Common myeloid progenitor, CD34-positive (primary cell): Measurements from ENCODE around the gene ENO1.
A peak's percentile ranks its signal among the peaks of the same experiment; 100 is the strongest.

Source experiments
- CTCF ChIA-PET: fragments of 350-600 bp; sonication (Branson Sonifier 250); formaldehyde crosslinking; loops from one replicate; lab custom pipeline; 2021; ENCODE audit warnings: antibody characterized with exemption; lab: Charles Lee
- POLR2A ChIA-PET: fragments of 350-600 bp; sonication (Branson Sonifier 250); formaldehyde crosslinking; loops from one replicate; lab custom pipeline; 2021; ENCODE audit warnings: antibody characterized with exemption; lab: Charles Lee
- DNase-seq, 3 donors: peaks; one replicate each; pipeline versions ENCODE4 v3.0.0 to v3.0.0-alpha.2; 2013
- H3K27ac ChIP-seq, 2 experiments: 1 replicate in 1 of 2; 2 replicates in 1 of 2; pipeline ENCODE4 v1.7.0; 2013; ENCODE audit warnings: inconsistent platforms in 2 of 2, low read length in 2 of 2, mild to moderate bottlenecking in 2 of 2, low read depth in 1 of 2, moderate library complexity in 1 of 2; ENCODE audit not compliant: severe bottlenecking in 2 of 2, insufficient read depth in 1 of 2, poor library complexity in 1 of 2
- H3K27me3 ChIP-seq, 5 experiments: replicated peaks in 2 of 5; 1 replicate in 3 of 5; 2 replicates in 2 of 5; pipeline versions ENCODE4 v1.6.1 to v1.7.0; 2013; ENCODE audit warnings: low read length in 4 of 5, mild to moderate bottlenecking in 2 of 5, moderate library complexity in 2 of 5, inconsistent platforms in 1 of 5; ENCODE audit not compliant: insufficient read depth in 5 of 5, control insufficient read depth in 4 of 5
- H3K36me3 ChIP-seq, 4 experiments: 1 replicate in 2 of 4; 2 replicates in 2 of 4; pipeline versions ENCODE4 v1.6.1 to v1.7.0; 2013; ENCODE audit warnings: low read length in 3 of 4, control low read depth in 1 of 4, mild to moderate bottlenecking in 1 of 4; ENCODE audit not compliant: control insufficient read depth in 4 of 4, insufficient read depth in 4 of 4
- H3K4me1 ChIP-seq, 4 experiments: 1 replicate in 3 of 4; 2 replicates in 1 of 4; pipeline versions ENCODE4 v1.6.1 to v1.7.1; 2013; ENCODE audit warnings: low read length in 3 of 4, mild to moderate bottlenecking in 3 of 4, control low read depth in 1 of 4, inconsistent platforms in 1 of 4, moderate library complexity in 1 of 4; ENCODE audit not compliant: control insufficient read depth in 4 of 4, insufficient read depth in 4 of 4; ENCODE audit errors: control extremely low read depth in 1 of 4
- H3K4me3 ChIP-seq, 7 experiments: 1 replicate in 4 of 7; 2 replicates in 3 of 7; pipeline versions ENCODE4 v1.5.1 to v1.7.0; 2013; ENCODE audit warnings: mild to moderate bottlenecking in 7 of 7, low read length in 6 of 7, moderate library complexity in 6 of 7, inconsistent platforms in 2 of 7, low read depth in 2 of 7, control low read depth in 1 of 7; ENCODE audit not compliant: insufficient read depth in 4 of 7, control insufficient read depth in 1 of 7; ENCODE audit errors: extremely low read depth in 1 of 7
- H3K9me3 ChIP-seq, 5 experiments: 1 replicate in 4 of 5; 2 replicates in 1 of 5; pipeline versions ENCODE4 v1.6.1 to v1.7.1; 2013; ENCODE audit warnings: low read length in 4 of 5, mild to moderate bottlenecking in 2 of 5, inconsistent platforms in 1 of 5, low read depth in 1 of 5, moderate library complexity in 1 of 5; ENCODE audit not compliant: control insufficient read depth in 4 of 5, insufficient read depth in 2 of 5; ENCODE audit errors: control extremely low read depth in 1 of 5
- WGBS: methylation state at CpG from one replicate; pipeline ENCODE4 v1.1.5; 2013; ENCODE audit not compliant: insufficient coverage; 5-methylcytosine and 5-hydroxymethylcytosine counted together

The ENO1 gene

GRCh38 chr1:8862528-8862927 is 16.0 kb downstream of the ENO1 start:
- Histone ChIP-seq H3K9me3 (no peaks in the 10 kb centered on the region), H3K27me3 (no peaks in the 10 kb centered on the region), H3K4me1 (peaks cover 8 to 54% (median 51%) of the 10 kb centered on the region in 4 experiments), H3K36me3 (peaks cover 27 to 80% (median 70%) of the 10 kb centered on the region in 4 experiments), H3K27ac (peak overlapping the region in 1 of 2 experiments; percentile 60), H3K4me3 (no peak overlapping the region)
- WGBS, result 85% methylated on average over 3 of the region's 4 CpGs
- POLR2A ChIA-PET, result interaction anchor here (0.6 kb wide), 1 partner anchor 294 kb away, joined by 3 read pairs; no protein-coding TSS in a partner anchor
- CTCF ChIA-PET, result interaction anchor here (0.6 to 10.3 kb wide), 13 partner anchors 9 to 300 kb away, joined by 3 to 131 read pairs (median 4); partner anchors contain the start of gene ENO1
- peak; percentile 67 to 85 (median 77) for DNase-seq

GRCh38 chr1:8860738-8861516 is 17.6 kb downstream of the ENO1 start:
- H3K36me3 ChIP-seq, result peaks cover 18 to 78% (median 60%) of the 10 kb centered on the region in 4 experiments
- peaks cover 12 to 70% (median 67%) of the 10 kb centered on the region in 4 experiments for H3K4me1 ChIP-seq
- DNase-seq, result no peak
- no peaks in the 10 kb centered on the region for H3K27me3 ChIP-seq
- H3K27ac ChIP-seq, result peak overlapping the region; percentile 37 to 46
- ChIA-PET CTCF (interaction anchor here (1.0 to 10.3 kb wide), 14 partner anchors 10 to 299 kb away, joined by 3 to 131 read pairs (median 8); partner anchors contain the start of gene ENO1), POLR2A (interaction anchor here (0.6 to 1.4 kb wide), 3 partner anchors 17 to 794 kb away, joined by 3 to 6 read pairs (median 4); partner anchors contain the start of gene ENO1)
- 91% methylated on average over 17 of the region's 21 CpGs for WGBS
- no peaks in the 10 kb centered on the region for H3K9me3 ChIP-seq
- H3K4me3 ChIP-seq, result no peak overlapping the region

GRCh38 chr1:8858888-8859706 is 19.4 kb downstream of the ENO1 start:
- DNase-seq, result peak; percentile 82 to 87 (median 83)
- POLR2A ChIA-PET, result interaction anchor here (0.6 to 2.1 kb wide), 8 partner anchors 8 to 152 kb away, joined by 3 to 20 read pairs (median 4); partner anchors contain the start of genes ENO1 and RERE
- CTCF ChIA-PET, result interaction anchor here (0.9 to 10.3 kb wide), 17 partner anchors 10 to 297 kb away, joined by 3 to 131 read pairs (median 6); partner anchors contain the start of gene ENO1
- Histone ChIP-seq H3K36me3 (peaks cover 11 to 61% (median 43%) of the 10 kb centered on the region in 4 experiments), H3K4me3 (peak overlapping the region in 1 of 7 experiments; percentile 16), H3K9me3 (no peaks in the 10 kb centered on the region), H3K4me1 (peaks cover 12 to 80% (median 70%) of the 10 kb centered on the region in 4 experiments), H3K27ac (peak overlapping the region; percentile 53 to 81), H3K27me3 (no peaks in the 10 kb centered on the region)
- 57% methylated on average over 9 of the region's 12 CpGs for WGBS

- H3K27ac ChIP-seq, result peak overlapping the region; percentile 53 to 81
- peak overlapping the region in 4 of 7 experiments; percentile 11 to 24 (median 19) for H3K4me3 ChIP-seq
- ChIA-PET CTCF (interaction anchor here (0.9 to 10.3 kb wide), 11 partner anchors 9 to 296 kb away, joined by 3 to 131 read pairs (median 8); partner anchors contain the start of gene ENO1), POLR2A (interaction anchor here (0.5 to 2.1 kb wide), 9 partner anchors 9 to 217 kb away, joined by 3 to 20 read pairs (median 5); partner anchors contain the start of genes ENO1 and RERE)
- 0% methylated on average over 1 of the region's 2 CpGs for WGBS
- H3K27me3 ChIP-seq, result no peaks in the 10 kb centered on the region
- DNase-seq, result peak; percentile 88 to 95 (median 88)
- peaks cover 3 to 52% (median 34%) of the 10 kb centered on the region in 4 experiments for H3K36me3 ChIP-seq
- H3K9me3 ChIP-seq, result no peaks in the 10 kb centered on the region
- H3K4me1 ChIP-seq, result peaks cover 12 to 80% (median 73%) of the 10 kb centered on the region in 4 experiments
These were observed 20.3 kb downstream of the ENO1 start for GRCh38 chr1:8858112-8858668.

DNA sequence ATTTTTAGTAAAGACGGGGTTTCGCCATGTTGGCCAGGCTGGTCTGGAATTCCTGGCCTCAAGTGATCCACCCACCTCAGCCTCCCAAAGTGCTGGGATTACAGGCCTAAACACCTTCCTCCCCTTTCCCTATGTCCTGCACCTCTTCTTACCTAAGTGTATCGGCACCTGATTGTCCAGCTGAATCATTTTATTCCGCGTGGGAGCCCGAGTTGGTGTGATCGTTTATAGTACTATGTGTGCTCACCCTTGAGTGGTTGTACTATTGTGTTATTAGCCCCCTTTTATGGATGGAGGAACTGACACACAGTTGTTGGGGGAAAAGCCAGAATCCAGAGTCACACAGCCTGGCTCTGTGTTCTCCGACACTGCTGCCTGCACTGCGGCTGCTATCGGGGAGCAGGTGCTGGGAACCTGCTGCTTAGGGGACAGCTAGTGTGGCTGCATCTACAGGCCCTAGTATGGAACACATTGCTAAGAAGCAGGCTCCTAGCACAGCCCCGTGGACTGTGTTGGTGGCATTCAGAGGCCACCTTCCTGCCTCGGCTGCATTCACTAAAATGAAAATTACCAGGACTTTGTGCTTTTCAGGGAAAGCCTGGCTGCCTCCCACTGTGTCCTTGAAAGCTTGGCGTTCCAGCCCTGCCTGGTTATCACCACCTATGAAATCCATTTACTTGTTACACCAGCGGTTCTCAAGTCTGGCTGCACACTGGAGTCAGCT is 21.6 kb downstream of the ENO1 start:
- ChIA-PET CTCF (interaction anchor here (0.6 to 10.3 kb wide), 9 partner anchors 7 to 286 kb away, joined by 3 to 131 read pairs (median 4); partner anchors contain the start of gene ENO1), POLR2A (interaction anchor here (0.7 to 1.3 kb wide), 3 partner anchors 9 to 40 kb away, joined by 3 to 6 read pairs (median 5); partner anchors contain the start of gene RERE)
- H3K9me3 ChIP-seq, result no peaks in the 10 kb centered on the region
- peaks cover 12 to 81% (median 70%) of the 10 kb centered on the region in 4 experiments for H3K4me1 ChIP-seq
- no peak for DNase-seq
- 91% methylated on average over 11 of the region's 14 CpGs for WGBS
- peak overlapping the region in 1 of 7 experiments; percentile 23 for H3K4me3 ChIP-seq
- no peaks in the 10 kb centered on the region for H3K27me3 ChIP-seq
- H3K36me3 ChIP-seq, result peaks cover 2 to 38% (median 25%) of the 10 kb centered on the region in 4 experiments
- peak overlapping the region; percentile 53 to 78 for H3K27ac ChIP-seq
